Liver (tissue), 9 donors: ENCODE data around the gene MCTP1. TPM values are rescaled to one million over a fixed set of nuclear protein-coding genes. Genes with fewer than 3 reads are reported as not detected.

Source experiments
- DNase-seq: peaks from one replicate; pipeline ENCODE4 v3.0.0-alpha.2; 2017; ENCODE audit warnings: low spot score
- H3K27ac ChIP-seq, 2 donors: one replicate each; pipeline ENCODE4 v1.7.0; 2013; ENCODE audit warnings: inconsistent platforms in 2 of 2, low read length in 2 of 2, control low read depth in 1 of 2, low read depth in 1 of 2, mild to moderate bottlenecking in 1 of 2
- H3K27me3 ChIP-seq, 4 donors: one replicate each; pipeline versions ENCODE4 v1.6.1 to v1.7.0; 2013; ENCODE audit warnings: low read length in 3 of 4, inconsistent platforms in 1 of 4, mild to moderate bottlenecking in 1 of 4, moderate library complexity in 1 of 4; ENCODE audit not compliant: control insufficient read depth in 4 of 4, insufficient read depth in 4 of 4
- H3K36me3 ChIP-seq, 4 donors: one replicate each; pipeline versions ENCODE4 v1.6.1 to v1.7.0; 2013; ENCODE audit warnings: low read length in 3 of 4, mild to moderate bottlenecking in 3 of 4, low read depth in 1 of 4, moderate library complexity in 1 of 4; ENCODE audit not compliant: control insufficient read depth in 4 of 4, insufficient read depth in 3 of 4
- H3K4me1 ChIP-seq, 4 donors: one replicate each; pipeline versions ENCODE4 v1.6.1 to v1.7.0; 2013; ENCODE audit warnings: low read length in 3 of 4, mild to moderate bottlenecking in 3 of 4, moderate library complexity in 1 of 4; ENCODE audit not compliant: control insufficient read depth in 4 of 4, insufficient read depth in 4 of 4
- H3K4me3 ChIP-seq, 3 donors: one replicate each; pipeline versions ENCODE4 v1.6.1 to v1.7.0; 2013; ENCODE audit warnings: low read length in 3 of 3, control low read depth in 1 of 3, low read depth in 1 of 3, mild to moderate bottlenecking in 1 of 3
- H3K9ac ChIP-seq, 2 donors: one replicate each; pipeline ENCODE4 v1.7.0; 2013; ENCODE audit warnings: low read length in 2 of 2, mild to moderate bottlenecking in 2 of 2, moderate library complexity in 2 of 2, control low read depth in 1 of 2, low read depth in 1 of 2
- H3K9me3 ChIP-seq, 4 donors: one replicate each; pipeline versions ENCODE4 v1.6.1 to v1.7.0; 2013; ENCODE audit warnings: low read length in 3 of 4; ENCODE audit not compliant: control insufficient read depth in 4 of 4
- EGR1 ChIP-seq, 2 donors: IDR thresholded peaks; 2 replicates each; pipeline ENCODE4 v1.6.1; 2016 to 2018; ENCODE audit warnings: antibody characterized with exemption in 2 of 2, low read depth in 2 of 2
- FOXA2 ChIP-seq: IDR thresholded peaks from 2 replicates; pipeline ENCODE4 v1.6.1; 2016; ENCODE audit warnings: antibody characterized with exemption
- GABPA ChIP-seq, 2 donors: IDR thresholded peaks in 1 of 2; conservative IDR thresholded peaks in 1 of 2; 2 replicates each; pipeline ENCODE4 v1.6.1; 2016; ENCODE audit warnings: antibody characterized with exemption in 2 of 2, mild to moderate bottlenecking in 1 of 2, moderate library complexity in 1 of 2
- HNF4A ChIP-seq, 2 donors: conservative IDR thresholded peaks; 2 replicates each; pipeline ENCODE4 v1.6.1; 2016; ENCODE audit warnings: antibody characterized with exemption in 2 of 2, mild to moderate bottlenecking in 2 of 2
- JUND ChIP-seq, 2 donors: IDR thresholded peaks; 2 replicates each; pipeline ENCODE4 v1.6.1; 2016; ENCODE audit warnings: antibody characterized with exemption in 2 of 2
- NR2F2 ChIP-seq: IDR thresholded peaks from 2 replicates; pipeline ENCODE4 v1.6.1; 2016; ENCODE audit warnings: antibody characterized with exemption
- RAD21 ChIP-seq, 2 donors: IDR thresholded peaks; 2 replicates each; pipeline ENCODE4 v1.6.1; 2016; ENCODE audit warnings: antibody characterized with exemption in 2 of 2, mild to moderate bottlenecking in 2 of 2
- RXRA ChIP-seq, 2 donors: IDR thresholded peaks; 2 replicates each; pipeline ENCODE4 v1.6.1; 2017 to 2018; ENCODE audit warnings: antibody characterized with exemption in 2 of 2, mild to moderate bottlenecking in 1 of 2
- SP1 ChIP-seq: IDR thresholded peaks from 2 replicates; pipeline ENCODE4 v1.6.1; 2018; ENCODE audit warnings: antibody characterized with exemption, mild to moderate bottlenecking
- TAF1 ChIP-seq: conservative IDR thresholded peaks from 2 replicates; pipeline ENCODE4 v1.6.1; 2016; ENCODE audit warnings: antibody characterized with exemption, mild to moderate bottlenecking
- YY1 ChIP-seq: IDR thresholded peaks from 2 replicates; pipeline ENCODE4 v1.6.1; 2016; ENCODE audit warnings: antibody characterized with exemption, mild to moderate bottlenecking
- WGBS: extraction: QIAGEN DNeasy Blood & Tissue Kit; methylation state at CpG from one replicate; pipeline ENCODE4 v1.1.7; 2013; 5-methylcytosine and 5-hydroxymethylcytosine counted together
- polyA plus RNA-seq, 2 donors: library from polyadenylated mRNA; stranded (reverse) in 1 of 2; unstranded in 1 of 2; fragments of 200-250 nt in 1 of 2; fragments of >200 nt in 1 of 2; fragmentation: Nextera tagmentation in 1 of 2; extraction: Ambion mirVana in 1 of 2; gene quantifications; one replicate each; pipeline versions ENCODE4 v1.2.1 to v1.2.3, GENCODE V29; 2013 to 2015
- total RNA-seq, 2 donors: library from RNA; depleted of rRNA; stranded (reverse); fragments of >200 nt; gene quantifications; one replicate each; pipeline ENCODE4 v1.2.3, GENCODE V29; 2014
- TF ChIP-seq, protein P1 (sequence below): IDR thresholded peaks from 2 replicates; pipeline ENCODE4 v1.6.1; 2016; ENCODE audit warnings: antibody characterized with exemption, mild to moderate bottlenecking
- TF ChIP-seq, protein P2 (sequence below): IDR thresholded peaks from 2 replicates; pipeline ENCODE4 v1.6.1; 2016; ENCODE audit warnings: antibody characterized with exemption
- TF ChIP-seq, protein P3 (sequence below): IDR thresholded peaks from 2 replicates; pipeline ENCODE4 v1.6.1; 2016; ENCODE audit warnings: antibody characterized with exemption
- TF ChIP-seq, protein P4 (sequence below): IDR thresholded peaks from 2 replicates; pipeline ENCODE4 v1.6.1; 2016; ENCODE audit warnings: antibody characterized with exemption
- donor health status: healthy.
- donor health status: healthy.
- donor health status: healthy.
- donor health status: healthy.
- donor health status: healthy.

The MCTP1 gene
- total and polyA plus RNA-seq, 4 donors, result 0.67 to 7.6 (median 4.3) TPM

DNA sequence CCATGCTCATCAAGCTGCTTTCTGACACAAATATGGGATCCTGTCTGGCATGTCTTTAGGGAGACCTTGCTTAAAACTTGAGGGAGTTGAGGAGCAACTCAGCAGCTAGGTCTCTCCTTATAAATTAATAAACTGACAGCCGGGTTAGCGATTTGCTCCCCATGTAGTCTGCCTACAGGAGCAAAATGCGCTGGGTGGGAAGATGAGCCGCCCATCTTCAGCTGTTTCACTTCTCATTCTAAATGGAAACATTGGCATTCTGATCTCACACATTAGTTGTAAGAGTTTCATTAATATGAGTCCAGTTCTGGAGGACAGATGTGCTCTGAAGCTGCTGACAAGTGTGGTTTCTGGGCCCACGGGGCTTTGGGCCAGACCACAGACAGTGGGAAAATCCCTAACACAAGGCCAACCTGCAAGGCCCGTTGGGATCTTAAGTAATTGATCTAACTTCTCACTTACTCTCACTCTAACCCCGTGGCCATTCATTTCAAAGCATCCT, 197.0 kb downstream of the MCTP1 start (continued):
- TF ChIP-seq, protein P1, sequence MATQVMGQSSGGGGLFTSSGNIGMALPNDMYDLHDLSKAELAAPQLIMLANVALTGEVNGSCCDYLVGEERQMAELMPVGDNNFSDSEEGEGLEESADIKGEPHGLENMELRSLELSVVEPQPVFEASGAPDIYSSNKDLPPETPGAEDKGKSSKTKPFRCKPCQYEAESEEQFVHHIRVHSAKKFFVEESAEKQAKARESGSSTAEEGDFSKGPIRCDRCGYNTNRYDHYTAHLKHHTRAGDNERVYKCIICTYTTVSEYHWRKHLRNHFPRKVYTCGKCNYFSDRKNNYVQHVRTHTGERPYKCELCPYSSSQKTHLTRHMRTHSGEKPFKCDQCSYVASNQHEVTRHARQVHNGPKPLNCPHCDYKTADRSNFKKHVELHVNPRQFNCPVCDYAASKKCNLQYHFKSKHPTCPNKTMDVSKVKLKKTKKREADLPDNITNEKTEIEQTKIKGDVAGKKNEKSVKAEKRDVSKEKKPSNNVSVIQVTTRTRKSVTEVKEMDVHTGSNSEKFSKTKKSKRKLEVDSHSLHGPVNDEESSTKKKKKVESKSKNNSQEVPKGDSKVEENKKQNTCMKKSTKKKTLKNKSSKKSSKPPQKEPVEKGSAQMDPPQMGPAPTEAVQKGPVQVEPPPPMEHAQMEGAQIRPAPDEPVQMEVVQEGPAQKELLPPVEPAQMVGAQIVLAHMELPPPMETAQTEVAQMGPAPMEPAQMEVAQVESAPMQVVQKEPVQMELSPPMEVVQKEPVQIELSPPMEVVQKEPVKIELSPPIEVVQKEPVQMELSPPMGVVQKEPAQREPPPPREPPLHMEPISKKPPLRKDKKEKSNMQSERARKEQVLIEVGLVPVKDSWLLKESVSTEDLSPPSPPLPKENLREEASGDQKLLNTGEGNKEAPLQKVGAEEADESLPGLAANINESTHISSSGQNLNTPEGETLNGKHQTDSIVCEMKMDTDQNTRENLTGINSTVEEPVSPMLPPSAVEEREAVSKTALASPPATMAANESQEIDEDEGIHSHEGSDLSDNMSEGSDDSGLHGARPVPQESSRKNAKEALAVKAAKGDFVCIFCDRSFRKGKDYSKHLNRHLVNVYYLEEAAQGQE, result no peak
- TF ChIP-seq FOXA2 (no peak), SP1 (no peak)
- TF ChIP-seq, protein P2, sequence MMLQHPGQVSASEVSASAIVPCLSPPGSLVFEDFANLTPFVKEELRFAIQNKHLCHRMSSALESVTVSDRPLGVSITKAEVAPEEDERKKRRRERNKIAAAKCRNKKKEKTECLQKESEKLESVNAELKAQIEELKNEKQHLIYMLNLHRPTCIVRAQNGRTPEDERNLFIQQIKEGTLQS, result no peak

DNA sequence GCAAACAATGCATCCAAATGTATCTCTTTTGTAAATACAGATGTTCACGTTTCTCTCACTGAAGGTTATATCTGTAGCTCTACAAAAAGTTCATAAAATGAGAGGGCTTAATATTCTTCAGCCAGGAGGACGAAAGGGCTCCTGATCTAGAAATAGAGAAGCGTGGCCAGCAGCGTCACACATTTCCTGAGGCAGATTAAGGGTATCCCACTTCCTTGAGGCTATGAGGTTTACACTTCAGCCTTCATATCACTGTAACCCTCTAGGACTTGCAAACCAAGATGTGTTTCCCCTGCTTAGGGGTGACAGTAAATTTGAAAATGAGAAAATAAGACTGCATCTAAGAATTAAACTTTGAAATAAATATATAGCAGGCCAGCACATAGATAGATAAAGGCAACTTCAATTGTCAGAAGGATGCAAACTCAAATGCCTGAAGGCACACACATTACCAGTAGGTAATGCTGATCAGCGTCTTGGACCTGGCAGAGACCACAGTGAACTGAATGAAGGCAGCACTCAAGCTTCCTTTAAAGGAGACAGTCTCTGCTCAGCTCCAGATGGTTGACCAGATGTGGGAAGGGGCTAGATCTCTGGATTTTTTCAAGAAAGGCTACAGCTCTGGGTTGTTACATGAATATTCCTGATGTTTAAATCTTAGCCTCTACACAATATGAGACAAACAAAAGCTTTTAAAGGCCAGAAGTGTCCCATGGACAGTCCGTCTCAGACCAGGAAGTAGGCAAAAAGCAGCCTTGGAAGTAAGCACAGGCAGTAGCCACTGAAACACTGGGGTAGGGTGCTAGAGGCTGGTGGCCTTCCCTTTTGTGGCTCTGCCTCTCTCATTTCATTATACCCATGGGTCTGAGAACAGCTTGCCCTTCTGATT, 197.7 kb downstream of the MCTP1 start:
- H3K9me3 ChIP-seq, result peaks cover 0 to 2% (median 0%) of the 10 kb centered on the region in 4 donors
- TF ChIP-seq HNF4A (conservative IDR thresholded peaks at IDR 0.05) (no peak), GABPA (IDR thresholded peaks at IDR 0.05 in 1 of 2, conservative IDR thresholded peaks at IDR 0.05 in 1 of 2) (no peak), RXRA (IDR thresholded peaks at IDR 0.05) (no peak), RAD21 (IDR thresholded peaks at IDR 0.05) (no peak), EGR1 (IDR thresholded peaks at IDR 0.05; ENCODE audit: low read depth in 2 of 2) (no peak), NR2F2 (no peak), JUND (IDR thresholded peaks at IDR 0.05) (no peak), TAF1 (no peak), YY1 (no peak)
- TF ChIP-seq, protein P1, result no peak
- TF ChIP-seq, protein P3, sequence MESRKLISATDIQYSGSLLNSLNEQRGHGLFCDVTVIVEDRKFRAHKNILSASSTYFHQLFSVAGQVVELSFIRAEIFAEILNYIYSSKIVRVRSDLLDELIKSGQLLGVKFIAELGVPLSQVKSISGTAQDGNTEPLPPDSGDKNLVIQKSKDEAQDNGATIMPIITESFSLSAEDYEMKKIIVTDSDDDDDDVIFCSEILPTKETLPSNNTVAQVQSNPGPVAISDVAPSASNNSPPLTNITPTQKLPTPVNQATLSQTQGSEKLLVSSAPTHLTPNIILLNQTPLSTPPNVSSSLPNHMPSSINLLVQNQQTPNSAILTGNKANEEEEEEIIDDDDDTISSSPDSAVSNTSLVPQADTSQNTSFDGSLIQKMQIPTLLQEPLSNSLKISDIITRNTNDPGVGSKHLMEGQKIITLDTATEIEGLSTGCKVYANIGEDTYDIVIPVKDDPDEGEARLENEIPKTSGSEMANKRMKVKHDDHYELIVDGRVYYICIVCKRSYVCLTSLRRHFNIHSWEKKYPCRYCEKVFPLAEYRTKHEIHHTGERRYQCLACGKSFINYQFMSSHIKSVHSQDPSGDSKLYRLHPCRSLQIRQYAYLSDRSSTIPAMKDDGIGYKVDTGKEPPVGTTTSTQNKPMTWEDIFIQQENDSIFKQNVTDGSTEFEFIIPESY, result no peak
- TF ChIP-seq, protein P4, sequence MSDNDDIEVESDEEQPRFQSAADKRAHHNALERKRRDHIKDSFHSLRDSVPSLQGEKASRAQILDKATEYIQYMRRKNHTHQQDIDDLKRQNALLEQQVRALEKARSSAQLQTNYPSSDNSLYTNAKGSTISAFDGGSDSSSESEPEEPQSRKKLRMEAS, result no peak
- 59% methylated on average over 6 of the region's 6 CpGs for WGBS
- H3K4me1 ChIP-seq, result no peaks in the 10 kb centered on the region
- no peak overlapping the region for H3K27ac ChIP-seq
- no peak overlapping the region for H3K9ac ChIP-seq
- H3K27me3 ChIP-seq, result no peaks in the 10 kb centered on the region
- no peak for DNase-seq
- H3K4me3 ChIP-seq, result no peak overlapping the region
- H3K36me3 ChIP-seq, result no peaks in the 10 kb centered on the region
